ENCODE measurements around the gene LRP2.

Gene LRP2

DNA sequence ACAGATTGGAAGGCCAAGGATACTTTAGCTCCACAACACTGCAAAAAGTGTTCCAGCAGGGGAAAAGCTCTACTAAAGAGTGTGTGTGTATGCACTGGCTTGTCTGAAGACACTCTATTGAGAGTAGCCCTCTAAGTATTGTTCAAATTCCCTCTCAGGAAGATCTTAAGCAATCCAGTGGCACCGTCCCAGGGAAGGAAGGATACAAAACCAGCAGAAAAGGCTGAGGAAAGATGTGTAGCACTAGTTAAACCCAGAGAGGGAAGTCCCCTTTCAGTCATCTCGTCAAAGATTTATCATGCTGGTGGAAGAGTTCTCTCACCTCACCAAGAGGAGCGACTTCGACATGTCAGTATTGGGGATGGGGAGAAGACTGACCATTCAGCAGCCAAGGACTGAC is 242.5 kb downstream of the LRP2 start:
- DNase-seq (ENCODE audit: low read depth): no peak

DNA sequence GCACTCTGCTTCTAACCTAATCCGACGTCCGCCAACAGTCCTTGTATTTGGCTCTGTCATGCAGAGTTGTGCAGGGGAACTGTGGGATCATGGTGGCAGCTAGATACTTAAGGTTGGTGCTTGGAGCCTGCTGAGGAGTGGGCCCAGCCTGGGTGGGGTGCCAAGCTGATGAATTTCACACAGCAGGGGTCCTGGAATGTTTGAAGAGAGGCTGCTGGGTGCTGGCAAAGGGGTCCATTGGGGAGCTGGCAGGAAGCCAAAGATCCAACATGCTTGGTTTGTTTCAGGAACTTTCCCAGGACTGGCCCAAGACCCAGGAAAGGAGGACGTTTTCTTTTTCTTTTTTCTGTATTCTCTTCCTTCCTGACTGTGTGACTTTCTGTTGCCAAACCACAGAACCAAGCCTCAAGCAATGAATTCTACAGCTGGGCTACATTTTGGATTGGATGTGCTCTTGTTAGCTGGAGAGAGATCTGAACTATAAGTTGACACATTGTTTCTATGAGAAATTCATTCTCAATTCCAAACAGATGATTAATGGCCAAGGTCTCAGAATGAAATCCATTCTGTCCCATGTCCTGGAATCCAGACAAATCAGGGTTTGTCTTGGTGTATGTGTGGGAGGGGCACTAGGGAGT is 243.1 kb downstream of the LRP2 start:
- DNase-seq (ENCODE audit: low read depth): no peak

DNA sequence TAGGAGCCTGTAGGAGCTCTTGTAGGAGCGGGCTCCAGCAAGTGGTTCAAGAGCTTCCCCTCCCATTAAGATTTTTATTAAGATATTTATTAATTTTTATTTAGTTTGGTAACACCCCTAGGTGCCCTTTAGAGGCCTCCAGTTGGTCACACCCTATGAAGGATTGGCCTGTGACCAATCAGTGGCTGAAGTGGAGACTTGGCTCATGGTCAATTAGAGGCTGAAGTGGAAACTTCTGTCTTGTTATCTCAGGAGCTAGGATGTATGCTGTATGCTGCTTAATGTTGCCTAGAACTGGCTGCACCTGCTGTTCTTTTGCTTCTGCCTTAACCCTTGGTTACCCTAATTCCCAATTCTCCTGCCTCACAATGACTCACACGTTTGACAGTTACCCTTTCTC is 244.3 kb downstream of the LRP2 start:
- DNase-seq (ENCODE audit: low read depth): no peak

DNA sequence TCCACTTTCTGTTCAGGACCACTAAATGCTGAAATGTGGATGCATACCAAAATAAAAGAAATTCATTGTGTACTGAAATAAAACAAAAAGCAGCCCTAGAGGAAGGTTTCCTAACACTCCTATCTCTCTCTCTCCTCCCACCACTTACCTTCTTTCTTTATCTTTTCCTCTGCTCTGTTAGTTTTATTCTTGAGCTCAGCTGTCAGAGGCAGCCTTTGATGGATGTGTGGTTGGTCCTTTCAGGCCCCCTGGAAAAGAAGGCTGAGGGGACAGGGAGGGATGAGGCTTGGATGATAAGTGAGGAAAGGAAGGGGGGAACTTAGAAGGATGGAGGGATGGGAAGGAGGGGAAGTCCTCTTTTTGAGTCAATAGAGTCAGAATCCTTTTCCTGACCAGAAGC is 245.3 kb downstream of the LRP2 start:
- no peak for DNase-seq (ENCODE audit: low read depth)

DNA sequence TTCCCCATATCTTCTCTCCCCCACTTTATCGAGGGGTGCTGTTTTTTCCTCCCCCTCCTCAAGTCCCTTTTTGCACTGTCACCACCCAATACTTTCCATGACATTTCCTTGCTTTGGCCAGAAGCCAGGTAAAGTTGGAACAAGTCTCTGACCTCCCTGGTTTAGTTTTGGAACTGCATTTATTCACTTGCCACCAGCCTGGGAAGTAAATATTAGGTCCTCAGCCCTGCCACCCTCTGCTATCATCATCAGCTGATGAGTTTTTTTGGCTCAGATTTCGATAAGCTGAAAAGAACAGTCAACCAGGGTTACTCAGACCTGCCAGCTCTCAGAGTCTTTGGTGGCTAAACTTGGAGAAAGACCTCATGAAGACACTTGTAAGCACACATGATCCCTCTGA is 246.0 kb downstream of the LRP2 start:
- DNase-seq (ENCODE audit: low read depth): no peak

DNA sequence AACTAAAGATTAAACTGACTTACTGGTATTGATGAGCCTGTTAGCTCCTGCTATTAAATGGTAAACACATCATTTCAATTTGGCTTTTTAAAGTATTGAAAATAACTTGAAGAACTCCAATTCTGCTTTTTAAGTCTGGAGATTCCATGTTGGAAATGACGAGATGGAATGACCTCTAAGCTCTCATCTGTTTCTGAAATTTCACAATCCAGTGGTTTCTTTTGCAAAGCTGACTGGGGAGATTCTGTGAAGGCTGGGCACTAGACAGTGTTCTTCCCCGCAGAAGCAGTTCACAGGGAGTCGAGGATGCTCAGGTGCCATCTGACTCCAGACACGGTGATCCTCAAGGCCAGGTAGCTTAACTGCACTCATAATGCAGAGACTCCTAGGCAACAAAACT is 248.3 kb downstream of the LRP2 start:
- DNase-seq (ENCODE audit: low read depth): no peak

DNA sequence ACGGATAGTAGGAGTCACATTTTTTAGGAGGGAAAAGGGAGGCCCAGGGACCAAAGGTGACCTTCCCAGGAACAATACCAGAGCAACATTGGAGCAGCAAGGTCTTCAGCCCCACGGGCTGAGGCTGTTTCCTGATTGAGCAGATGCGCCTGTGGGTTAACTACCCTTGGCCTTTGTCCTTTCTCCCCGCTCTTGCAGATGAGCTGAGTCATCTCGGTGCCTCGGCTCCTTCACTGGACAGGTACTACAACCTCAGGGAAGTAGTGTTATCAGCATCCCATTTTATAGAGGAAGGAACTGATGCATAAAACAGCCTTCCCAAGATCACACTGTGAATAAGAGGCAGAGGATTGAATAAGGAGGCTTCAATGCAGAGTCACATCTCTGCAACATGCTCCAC is 249.5 kb downstream of the LRP2 start:
- no peak for DNase-seq (ENCODE audit: low read depth)

DNA sequence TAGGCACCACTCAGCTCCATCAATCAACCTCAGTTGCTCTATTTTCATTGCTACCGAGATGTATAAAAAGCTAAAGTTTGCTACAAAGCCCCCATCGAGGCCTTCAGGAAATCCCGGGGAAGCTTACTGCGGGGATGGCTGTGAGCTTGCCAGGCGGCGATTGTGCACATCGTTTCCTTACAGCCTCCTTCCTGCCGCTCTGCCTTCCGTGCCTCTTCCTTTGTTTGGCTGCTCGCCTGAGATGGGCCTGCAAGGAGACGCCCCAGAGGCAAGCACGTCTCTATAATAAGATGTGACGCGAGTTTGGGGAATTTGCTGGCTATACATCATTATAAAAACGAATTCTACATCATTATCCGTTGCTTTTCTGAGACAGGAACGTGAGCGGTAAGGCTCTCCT is 251.4 kb downstream of the LRP2 start:
- DNase-seq (ENCODE audit: low read depth): no peak

DNA sequence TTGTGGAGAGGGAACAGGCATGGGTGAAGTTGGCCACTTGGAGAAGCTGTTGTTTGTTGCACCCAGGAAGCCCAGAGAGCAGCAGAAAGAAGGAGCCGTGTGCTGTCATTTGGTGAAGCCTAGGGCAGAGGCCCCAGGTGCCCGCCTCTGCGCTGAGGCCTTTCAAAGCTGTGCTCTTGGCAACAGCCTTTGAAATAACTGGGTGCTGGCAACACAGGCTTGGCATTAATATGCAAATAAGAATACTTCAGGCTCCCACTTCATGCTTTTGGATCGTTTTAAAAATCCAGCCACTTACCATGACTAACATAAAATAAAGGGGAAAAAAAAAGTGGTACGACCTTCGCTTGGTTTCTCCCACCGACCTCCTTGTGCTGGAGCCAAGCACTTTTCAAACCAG is 251.9 kb downstream of the LRP2 start:
- no peak for DNase-seq (ENCODE audit: low read depth)

DNA sequence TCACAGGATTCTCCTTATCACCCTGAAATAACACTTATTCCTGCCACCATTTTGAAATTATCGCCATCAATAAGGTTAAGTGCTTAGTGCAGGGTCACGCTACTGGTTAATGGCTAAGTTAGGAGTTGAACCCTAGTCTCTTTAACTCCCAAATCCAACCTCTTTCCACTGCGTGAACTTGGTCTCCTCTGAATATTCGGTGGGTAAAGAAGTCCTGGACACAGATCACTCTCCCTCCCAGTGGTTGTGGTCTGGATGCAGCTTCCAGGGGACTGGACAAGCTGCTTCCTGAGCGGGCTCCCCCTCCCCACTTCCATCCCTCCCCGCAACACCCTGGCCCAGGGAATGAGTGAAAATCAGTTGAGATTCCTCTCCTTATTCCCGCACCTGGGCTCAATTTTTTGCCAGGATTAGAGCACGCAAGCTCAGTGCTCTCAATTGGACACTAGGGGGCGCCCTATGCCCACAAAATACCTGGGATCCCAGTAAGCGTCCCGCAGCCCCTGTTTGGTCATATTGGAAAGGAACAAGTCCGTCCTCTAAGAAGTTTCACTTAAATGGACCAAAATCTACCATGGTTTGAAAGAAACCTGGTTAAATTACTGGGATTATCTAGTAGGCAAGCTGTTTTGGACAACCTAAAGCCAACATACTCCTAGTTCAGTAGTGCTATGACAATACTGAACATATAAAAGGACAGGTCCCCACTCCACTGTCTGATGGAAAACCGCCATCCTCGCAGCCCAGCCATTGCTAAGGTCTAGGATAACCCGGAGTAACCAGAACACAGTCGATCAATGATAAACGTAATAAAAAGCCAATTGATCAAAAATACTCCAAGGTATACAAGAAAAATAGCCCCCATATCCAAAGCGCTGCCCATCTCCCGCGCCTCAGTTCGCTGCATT is 252.6 kb downstream of the LRP2 start:
- peak; percentile 60 for DNase-seq (ENCODE audit: low read depth)

DNA sequence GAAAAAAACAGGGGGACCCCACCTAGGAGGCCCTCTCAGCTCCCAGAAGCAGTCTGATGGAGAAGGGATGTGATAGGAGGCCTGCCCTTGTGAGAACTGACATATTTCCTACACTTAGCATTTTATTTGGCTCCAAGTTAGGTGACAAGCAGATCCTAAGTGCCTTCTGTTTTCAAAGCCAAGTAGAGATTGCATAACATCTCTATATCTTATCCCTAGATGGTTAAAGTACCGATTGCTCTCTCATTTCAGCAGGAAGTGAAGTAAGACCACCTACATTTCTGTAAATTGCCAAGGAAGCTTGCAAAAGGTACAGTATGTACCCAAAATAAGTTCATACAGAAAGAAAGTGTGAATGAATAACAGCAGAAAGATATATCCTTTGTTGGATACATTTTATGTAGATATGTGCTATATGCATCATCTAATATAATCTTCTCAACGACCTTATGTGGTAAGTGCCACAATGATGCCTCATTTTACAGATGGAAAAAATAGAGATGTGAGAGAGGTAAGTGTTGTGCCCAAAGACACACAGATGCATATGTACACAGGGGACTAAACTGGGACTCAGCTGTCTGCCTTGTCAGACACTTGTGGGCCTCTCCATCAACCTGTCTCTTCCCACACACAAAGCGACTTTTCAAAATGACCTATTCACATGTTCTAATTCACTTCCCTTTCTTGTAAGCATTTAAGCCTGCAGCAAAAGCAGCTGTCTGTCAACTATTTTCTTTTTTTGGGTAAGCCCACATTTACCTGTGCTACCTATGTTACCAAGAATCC is 254.0 kb downstream of the LRP2 start:
- DNase-seq (ENCODE audit: low read depth): no peak

DNA sequence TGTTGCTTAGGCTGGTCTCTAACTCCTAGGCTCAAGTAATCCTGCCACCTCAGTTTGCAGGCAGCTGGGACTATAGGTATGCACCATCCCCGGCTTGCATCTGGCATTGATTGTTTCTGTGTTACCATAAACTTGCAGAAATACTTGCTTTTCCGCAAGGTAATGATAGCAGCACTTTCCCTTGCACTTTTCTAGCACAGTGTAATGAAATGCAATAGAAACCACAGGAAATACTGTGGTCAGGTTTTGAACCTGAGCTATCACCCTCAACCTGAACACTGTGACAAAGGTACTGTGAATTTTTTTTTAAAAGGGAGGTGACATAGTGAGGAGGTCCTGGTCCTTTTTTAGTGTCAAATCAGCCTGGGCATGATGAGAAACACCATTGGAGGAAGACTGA is 254.7 kb downstream of the LRP2 start:
- DNase-seq (ENCODE audit: low read depth): no peak

DNA sequence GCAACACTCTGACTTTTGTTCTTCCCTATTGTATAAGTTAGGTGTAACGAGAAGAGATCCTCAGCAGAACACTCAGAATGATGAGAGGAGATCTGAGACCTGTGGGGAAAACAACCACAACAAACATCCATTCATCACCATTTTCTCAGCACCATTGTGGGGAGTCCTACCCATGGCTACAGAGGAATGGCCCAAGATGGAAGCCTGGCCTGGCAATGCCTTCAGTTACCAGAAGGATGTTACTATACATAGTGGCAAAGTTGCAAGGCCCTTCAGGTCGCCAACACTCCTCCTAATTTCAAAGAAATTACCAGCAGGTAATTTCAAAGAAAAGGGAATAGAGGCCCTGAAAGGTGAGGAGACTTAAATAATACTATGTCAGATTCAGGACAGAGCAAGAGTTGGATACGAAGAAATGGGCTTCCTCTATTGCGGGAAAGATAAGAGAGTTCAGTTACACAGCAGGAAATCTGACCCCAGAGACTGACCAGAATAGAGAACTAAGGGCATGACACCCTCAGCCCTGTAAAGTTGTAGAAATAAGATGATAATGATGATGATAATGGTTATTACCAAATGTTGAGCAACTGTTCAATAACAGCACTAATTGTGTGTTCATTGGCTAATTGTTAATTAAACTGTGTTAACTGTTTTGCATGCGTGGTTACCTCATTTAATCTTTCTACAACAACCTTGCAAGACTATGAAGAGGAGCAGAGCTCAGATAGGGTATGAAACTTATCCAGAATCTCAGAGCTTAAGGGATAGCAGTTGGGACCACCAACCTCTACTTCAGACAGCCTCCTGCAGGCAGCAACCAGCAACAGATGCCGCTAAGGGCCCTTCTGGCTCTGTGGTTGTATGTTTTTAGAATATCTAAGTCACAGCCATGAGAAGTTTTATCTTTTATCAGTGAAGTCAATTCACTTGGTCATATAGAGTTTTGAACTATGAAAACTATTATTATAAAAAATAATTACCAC is 255.5 kb downstream of the LRP2 start:
- no peak for DNase-seq (ENCODE audit: low read depth)

DNA sequence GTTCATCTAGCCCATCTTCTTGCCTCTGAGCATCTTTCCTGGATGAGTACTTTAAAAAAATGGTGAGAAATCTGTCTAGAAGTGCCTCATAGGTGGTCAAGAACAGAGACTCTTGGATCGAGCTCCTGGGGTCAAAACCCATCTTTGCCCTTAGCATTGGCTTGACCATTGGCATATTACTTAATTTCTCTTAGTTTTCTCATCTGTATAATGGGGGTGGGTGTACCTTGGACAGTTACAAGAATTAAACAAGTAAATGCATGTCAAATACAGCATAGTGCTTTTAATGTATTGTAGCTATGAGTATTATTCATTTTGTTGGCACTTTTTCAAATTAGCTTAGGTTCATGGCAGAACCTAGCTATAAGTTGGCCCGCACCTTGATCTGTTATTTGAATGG is 256.2 kb downstream of the LRP2 start:
- DNase-seq (ENCODE audit: low read depth): no peak

DNA sequence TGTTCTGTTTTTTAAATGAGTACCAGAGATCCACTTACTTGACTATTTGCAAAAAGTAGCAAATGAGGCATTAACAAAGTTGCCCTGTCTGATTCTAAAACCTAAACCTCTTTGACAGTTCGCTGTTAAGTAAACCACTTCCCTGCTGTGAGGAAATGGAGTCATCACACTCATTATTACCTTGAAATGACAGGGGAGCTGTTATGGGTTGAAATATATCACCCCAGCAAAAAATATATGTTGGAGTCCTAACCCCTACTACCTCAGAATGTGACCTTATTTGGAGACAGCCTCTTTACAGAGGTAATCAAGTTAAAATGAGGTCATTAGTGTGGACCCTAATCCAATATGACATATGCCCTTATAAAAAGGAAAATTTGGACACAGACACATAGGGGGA is 256.9 kb downstream of the LRP2 start:
- DNase-seq (ENCODE audit: low read depth): no peak

DNA sequence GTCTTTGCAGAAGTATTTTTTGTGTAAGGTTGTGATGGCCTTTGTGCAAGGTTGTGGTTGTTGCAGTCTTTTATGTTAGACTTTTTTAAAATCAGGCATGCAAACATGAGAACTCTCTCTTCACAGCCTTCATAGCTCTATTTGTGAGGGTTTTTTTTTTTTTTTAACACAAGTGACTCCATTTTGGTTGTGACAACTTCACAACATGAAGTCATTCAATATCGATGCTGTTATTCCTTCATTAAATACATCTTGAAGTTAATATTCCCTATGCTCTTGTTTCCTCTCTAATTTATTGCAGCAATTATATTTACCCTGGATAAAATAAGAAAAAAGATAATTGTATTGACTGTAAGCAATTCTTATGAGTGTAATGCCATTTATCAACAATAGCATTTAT is 257.5 kb downstream of the LRP2 start:
- no peak for DNase-seq (ENCODE audit: low read depth)

DNA sequence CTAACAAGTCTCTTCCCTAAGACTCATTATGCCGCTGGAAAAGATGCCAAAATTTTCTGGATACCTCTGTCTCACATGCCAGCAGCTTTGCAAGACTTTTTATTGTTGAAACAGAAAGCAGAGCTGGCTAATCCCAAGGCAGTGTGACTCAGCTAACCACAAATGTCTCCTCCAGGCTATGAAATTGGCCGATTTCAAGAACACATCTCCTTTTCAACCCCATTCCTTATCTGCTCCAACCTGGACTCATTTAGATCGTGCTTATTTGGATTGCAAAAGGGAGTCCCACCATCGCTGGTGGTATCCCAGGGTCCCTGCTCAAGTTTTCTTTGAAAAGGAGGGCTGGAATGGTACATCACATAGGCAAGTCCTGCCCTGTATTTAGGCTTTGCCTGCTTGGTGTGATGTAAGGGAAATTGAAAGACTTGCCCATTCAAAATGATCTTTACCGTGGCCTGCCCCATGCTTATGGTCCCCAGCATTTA is 266.7 kb downstream of the LRP2 start:
- no peak for DNase-seq (ENCODE audit: low read depth)

DNA sequence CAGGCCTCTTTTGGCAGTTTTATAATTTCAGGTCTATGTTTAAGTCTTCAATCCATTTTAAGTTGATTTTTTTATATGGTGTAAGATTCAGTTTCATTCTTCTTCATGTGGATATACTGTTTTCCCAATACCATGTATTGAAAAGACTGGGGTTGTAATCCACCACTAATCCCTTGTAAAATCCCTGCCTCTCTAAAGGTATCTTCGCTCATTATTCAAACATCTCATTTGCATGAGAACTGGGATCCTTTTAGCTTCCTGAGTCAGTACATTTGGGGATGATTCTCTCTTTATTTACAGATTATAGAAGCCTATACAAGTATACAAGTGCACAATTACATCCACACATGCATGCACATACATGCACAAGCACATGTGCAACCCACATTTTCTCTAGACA is 267.7 kb downstream of the LRP2 start:
- no peak for DNase-seq (ENCODE audit: low read depth)

DNA sequence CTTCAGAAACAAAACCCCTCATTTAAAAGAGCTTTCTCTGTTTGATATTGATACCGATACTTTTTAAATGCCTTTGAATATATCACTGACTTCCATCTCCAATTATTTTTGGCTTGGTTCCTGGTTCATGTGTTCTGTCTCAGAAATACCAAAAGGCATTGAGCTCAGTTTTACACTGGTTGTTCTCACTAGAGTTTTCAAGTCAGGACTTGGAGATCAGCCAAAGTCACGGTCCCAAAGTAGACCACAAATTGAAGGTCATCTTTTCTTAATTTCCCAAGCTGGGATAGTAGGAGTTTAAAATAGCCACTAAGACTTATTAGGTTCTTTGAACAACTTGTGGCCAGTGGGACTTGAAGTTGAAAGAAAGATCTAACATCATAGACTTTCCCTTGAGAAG is 268.8 kb downstream of the LRP2 start:
- DNase-seq (ENCODE audit: low read depth): no peak

DNA sequence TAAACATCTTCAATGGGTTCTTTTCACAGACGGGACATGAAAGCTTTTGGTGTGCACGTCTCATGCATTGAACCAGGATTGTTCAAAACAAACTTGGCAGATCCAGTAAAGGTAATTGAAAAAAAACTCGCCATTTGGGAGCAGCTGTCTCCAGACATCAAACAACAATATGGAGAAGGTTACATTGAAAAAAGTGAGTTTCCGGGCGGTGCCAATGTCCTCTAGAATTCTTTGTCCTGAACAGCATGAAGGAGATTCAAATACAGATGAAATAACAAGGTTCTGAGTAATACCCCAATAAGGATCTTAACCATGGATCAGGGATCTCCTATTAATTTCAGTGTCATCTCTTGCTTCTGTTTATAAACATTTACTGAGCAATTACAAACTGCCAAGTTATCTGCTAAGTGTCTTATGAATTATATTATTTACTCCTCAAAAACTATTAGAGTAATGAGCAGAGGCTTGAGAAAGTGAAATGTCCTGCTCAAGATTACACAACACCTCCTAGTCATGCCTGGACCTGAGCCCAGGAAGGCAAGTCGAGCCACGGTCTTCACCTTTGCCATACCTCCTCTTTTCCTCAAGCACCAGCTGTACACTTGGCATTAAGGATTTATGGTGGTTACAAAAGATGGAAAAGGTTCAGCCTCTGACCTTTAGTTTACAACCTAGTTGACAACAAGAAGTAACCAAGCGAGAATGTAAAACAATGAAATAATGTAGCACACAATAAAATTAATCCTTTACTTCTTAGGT is 270.4 kb downstream of the LRP2 start:
- no peak for DNase-seq (ENCODE audit: low read depth)

DNA sequence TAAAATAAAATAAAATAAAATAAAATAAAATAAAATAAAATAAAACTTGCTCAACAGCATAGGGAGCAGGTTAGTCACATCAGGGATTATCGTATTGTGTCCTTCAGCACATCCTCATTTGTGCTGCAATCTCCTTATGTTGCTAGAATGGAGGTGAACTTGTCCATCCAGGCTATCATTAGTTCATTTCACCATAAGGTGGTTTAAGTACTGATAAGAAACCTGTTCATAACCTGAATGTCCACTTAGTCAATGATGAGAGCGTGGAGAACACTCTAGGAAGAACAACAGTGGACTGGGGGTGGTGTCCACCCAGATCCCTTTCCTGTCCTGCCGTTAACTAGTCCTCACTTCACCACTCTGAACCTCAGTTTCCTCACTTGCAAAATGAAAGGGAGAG is 271.1 kb downstream of the LRP2 start:
- DNase-seq (ENCODE audit: low read depth): no peak

Data from activated T-cell treated with anti-CD3 and anti-CD28 coated beads for 24 hours (primary cell).